Measurements from ENCODE around the gene SF3A2.

Gene SF3A2

DNA sequence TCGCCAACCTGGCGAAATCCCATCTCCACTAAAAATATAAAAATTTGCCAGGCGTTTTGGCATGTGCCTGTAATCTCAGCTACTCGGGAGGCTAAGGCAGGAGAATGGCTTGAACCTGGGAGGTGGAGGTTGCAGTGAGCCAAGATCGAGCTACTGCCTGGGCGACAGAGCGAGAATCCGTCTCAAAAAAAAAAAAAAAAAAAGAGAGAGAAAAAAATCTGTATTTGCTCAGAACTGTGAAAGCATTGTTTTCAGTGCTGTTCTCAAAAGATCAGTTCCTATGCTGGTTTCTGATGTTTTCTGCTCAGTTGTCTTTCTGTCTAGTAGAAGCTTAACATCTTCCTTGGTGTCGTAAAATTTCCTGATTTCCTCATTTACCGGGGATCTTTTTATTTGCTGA, 2.5 kb downstream of the SF3A2 start:
- TF ChIP-seq, protein P1, sequence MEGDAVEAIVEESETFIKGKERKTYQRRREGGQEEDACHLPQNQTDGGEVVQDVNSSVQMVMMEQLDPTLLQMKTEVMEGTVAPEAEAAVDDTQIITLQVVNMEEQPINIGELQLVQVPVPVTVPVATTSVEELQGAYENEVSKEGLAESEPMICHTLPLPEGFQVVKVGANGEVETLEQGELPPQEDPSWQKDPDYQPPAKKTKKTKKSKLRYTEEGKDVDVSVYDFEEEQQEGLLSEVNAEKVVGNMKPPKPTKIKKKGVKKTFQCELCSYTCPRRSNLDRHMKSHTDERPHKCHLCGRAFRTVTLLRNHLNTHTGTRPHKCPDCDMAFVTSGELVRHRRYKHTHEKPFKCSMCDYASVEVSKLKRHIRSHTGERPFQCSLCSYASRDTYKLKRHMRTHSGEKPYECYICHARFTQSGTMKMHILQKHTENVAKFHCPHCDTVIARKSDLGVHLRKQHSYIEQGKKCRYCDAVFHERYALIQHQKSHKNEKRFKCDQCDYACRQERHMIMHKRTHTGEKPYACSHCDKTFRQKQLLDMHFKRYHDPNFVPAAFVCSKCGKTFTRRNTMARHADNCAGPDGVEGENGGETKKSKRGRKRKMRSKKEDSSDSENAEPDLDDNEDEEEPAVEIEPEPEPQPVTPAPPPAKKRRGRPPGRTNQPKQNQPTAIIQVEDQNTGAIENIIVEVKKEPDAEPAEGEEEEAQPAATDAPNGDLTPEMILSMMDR (IDR thresholded peaks at IDR 0.05; ENCODE audit: control insufficient read depth, extremely low read depth, insufficient read depth) = no peak
- DNase-seq (ENCODE audit: low read depth) = no peak
- peak overlapping the region; percentile 90 for H3K4me3 ChIP-seq (ENCODE audit: low read depth, low read length)

DNA sequence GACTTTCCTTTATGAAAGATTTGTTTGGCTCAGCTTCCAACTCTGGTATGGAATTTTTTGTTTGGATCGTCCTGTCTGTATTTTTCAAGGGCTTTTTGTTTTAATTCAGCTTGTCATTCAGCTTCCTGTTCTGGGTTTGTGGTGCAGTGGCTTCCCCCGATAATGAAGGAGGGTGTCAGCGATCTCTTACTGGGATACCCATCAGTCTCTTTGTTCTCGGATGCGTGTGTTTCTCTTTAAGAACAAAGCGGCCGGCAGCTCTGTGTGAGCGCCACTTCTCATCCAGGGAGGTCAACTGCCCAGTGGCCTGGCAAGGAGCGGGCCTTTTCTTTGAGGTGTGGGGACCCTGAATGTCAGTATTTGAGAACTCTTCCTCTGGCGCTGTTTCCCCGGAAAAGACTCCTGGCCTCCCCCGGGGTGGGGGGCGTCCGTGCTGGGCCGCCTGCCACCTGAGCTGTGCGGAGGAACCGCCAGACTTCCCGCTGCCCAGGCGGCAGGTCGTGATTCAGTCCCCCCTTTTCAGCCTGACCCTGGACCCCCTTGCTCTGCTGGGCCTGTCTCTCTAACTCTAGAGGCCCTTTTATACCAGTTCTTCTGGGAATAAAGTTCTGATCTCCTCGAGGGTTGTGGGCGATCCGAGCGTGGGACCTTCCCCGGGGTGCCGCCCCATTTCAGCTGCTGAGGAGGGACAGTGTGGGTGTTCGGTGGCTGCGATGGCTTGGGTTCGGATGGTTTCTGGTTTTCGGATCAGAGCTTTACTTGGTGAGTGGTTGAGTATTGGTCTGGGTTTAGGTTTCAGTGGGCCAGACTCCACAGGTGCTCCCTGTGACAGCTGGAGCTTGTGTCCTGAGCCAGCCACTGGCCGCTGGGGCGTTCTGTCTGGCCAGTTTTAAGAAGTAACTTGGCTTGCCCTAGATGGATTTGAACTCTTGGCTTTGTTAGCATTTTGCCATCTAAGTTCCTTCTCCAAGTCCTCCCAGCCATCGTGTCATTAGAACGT, 3.4 kb downstream of the SF3A2 start:
- H3K4me3 ChIP-seq (ENCODE audit: low read depth, low read length) = peak overlapping the region; percentile 90
- TF ChIP-seq, protein P1 (IDR thresholded peaks at IDR 0.05; ENCODE audit: control insufficient read depth, extremely low read depth, insufficient read depth) = no peak

DNA sequence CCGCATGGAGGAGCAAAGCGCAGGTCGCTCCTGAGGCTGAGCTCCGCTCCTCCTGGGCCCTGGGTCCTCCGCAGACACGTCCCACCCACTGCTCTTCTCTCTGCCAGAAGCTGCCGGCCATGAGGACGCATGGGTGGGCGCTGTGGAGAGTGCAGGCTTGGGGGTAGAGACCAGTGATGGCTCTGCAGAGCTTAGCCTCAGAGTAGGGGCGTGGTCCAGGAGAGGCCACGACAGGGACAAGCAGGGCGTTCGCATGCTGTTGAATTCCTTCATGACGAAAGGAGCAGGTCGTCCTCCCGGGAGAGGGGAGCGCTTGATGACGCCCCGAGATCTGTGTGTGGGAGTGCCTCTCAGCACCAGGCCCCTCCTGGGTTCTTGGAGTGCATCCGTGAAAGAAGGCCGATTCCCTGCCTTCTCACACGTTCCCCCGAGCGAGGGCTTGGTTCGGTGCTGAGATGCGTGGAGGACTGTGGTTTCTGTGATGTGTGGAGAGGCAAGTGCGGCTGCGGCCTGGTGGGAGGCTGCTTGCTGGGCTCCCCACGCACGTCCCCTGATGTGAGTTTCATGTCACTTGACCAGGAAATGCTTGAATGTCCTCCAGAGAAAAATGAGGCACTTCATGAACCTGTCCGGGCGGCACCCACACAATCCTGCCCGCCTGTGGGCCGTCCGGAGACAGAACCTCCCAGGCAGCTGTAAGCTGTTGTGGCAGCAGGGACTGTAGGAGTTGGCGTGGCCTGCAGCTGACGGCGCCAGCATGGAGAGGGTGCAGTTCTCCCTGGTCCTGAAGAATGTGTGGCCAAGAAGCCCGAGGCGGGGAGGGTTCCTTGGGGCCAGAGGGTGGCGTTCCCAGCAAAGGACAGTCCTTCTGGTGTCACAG, 4.5 kb downstream of the SF3A2 start:
- peak overlapping the region; percentile 90 for H3K4me3 ChIP-seq (ENCODE audit: low read depth, low read length)
- TF ChIP-seq, protein P1 (IDR thresholded peaks at IDR 0.05; ENCODE audit: control insufficient read depth, extremely low read depth, insufficient read depth) = no peak
- DNase-seq (ENCODE audit: low read depth) = no peak

More for the DNA sequence above, 3.4 kb downstream of the SF3A2 start:
- DNase-seq (ENCODE audit: low read depth) = no peak

DNA sequence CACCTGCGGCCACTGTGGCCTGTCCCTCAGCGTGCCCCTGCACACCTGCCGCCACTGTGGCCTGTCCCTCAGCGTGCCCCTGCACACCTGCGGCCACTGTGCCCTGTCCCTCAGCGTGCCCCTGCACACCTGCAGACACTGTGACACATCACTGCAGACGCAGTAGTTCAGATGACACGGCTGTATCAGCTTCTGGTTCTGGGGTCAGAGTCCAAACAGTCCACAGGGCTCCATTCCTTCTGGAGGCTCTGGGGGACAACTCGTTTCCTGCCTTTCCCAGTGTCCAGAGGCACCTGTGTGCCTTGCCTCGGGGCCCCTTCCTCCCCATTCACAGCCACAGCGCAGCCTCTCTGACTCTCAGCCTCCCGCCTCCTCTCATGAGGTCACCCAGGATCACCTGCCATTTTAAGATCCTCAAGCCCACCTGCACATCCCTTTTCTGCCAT, 5.5 kb downstream of the SF3A2 start:
- no peak for DNase-seq (ENCODE audit: low read depth)
- TF ChIP-seq, protein P1 (IDR thresholded peaks at IDR 0.05; ENCODE audit: control insufficient read depth, extremely low read depth, insufficient read depth) = no peak
- no peak overlapping the region for H3K4me3 ChIP-seq (ENCODE audit: low read depth, low read length)

DNA sequence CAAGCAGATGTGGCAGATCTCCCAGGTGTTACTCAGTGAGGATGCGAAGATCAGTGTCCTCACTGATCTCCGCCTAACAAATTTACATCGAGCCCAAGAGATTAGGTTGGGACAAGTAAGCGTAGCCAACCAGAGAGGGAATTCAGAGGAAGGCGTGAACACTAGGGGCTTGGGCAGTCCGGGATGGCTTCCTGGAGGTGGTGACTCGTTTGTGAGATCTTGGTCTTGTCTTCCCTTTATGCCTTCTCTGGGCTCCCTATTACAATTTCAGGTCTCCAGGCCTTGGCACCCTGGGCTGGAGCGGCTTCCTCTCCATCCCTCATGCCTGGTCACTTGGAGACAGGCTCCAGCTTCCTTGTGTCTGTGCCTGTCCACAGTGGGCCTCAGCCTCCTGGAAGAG, 6.2 kb downstream of the SF3A2 start:
- TF ChIP-seq, protein P1 (IDR thresholded peaks at IDR 0.05; ENCODE audit: control insufficient read depth, extremely low read depth, insufficient read depth) = no peak
- DNase-seq (ENCODE audit: low read depth) = no peak
- H3K4me3 ChIP-seq (ENCODE audit: low read depth, low read length) = no peak overlapping the region

DNA sequence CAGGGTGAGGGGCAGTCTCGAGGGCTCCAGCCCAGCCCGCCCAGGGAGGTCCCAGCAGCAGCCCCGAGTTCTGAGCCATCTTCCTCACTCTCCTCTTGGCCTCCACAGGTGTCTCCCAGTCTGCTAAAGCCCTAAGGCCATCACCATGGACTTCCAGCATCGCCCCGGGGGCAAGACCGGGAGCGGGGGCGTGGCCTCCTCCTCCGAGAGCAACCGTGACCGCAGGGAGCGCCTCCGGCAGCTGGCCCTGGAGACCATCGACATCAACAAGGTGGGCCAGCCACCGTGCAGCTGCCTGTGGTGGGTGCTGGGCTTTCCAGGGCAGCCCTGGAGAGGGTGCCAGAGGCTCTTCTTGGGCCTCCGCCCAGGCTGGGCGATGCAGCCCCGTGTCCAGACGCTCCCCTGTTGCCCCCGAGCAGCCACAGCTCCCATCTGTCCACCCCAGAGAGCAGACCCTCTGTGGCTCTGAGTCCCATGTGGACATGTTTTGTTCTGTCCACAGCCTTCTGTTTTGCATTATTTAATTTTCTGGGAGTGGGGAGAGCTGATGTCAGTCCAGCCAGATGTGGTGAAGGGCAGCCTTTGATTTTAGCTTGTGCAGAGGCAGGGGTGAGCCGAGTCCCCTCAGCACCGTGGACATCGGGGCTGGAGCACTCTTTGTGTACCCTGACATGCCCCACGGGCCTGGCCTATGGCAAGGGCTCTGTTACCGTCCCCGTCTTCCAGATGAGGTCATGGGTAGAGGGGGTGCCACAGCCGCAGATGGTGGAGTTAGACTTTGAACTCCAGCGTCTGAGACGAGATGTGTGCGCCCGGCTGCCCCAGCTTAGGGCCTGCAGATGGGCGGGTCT, 6.9 kb downstream of the SF3A2 start:
- no peak for DNase-seq (ENCODE audit: low read depth)
- TF ChIP-seq, protein P1 (IDR thresholded peaks at IDR 0.05; ENCODE audit: control insufficient read depth, extremely low read depth, insufficient read depth) = no peak
- H3K4me3 ChIP-seq (ENCODE audit: low read depth, low read length) = no peak overlapping the region
